Effector CD8-positive, alpha-beta T cell (primary cell): ENCODE measurements around the gene TMEM184C.

ENCODE experiments used
- DNase-seq: peaks from one replicate; lab custom pipeline; 2025; lab: John Stamatoyannopoulos, UW
- total RNA-seq, 4 experiments: gene quantifications; one replicate each; lab custom pipeline; 2026; lab: John Stamatoyannopoulos, UW

Gene TMEM184C
- total RNA-seq = 41.4 to 60.7 (median 53.0) reads per million in 4 experiments

DNA sequence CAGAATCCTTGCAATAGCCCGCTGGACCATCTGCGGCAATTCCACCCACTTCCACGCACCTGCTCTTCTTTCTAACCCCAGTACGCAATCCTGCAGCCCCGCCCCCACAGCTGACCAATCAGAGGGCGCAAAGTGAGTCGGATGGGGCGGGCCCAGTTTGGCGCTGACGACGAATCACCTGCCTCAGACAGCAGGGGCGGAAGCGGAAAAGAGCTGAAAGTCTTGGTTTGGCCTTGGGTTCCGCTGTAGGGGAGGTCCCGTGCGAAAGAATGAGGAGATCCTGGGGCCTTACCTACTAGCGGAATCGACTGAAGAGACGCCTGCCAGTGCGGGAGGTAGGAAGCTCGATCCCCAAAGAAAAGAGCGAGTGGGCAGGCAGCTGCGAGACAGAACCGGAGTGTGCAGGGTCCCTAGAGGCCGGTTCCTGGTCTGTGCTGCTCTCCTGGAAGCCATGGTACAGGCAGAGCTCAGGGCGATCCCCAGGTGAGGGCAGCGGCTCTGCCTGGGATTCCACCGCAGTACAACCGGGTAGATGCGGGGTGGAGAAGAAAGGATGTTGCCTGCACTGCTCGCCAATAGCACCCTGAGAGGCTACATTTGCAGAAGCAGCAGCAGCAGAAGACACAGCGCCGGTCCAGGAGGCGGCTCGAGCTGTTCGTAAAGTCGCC is at the start of gene TMEM184C:
Gene TMEM184C, plus strand, starts transcription at position 225 of the 668 bp plus-strand sequence. CDS start 560 bp downstream, outside the sequence.
- DNase-seq = peak; percentile 98

DNA sequence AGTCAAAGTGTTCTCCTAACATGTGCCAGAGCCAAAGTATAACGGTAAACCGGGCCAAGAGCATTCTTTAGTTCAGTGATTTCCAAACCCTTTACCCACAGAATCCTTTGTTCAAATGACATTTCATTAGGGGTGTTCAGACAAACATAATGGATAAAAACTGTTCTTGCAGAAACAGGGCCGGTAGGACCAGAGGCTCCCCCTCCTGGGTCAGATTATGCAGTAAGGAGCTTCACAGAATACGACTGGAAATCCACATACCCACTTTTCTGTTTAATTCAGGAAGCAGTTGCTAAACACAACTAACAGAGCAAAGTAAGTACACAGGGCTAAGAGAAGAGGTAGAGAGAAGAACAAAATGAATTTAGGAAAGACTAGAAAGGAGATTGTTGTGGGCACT is 46.6 kb upstream of the TMEM184C start:
- no peak for DNase-seq

DNA sequence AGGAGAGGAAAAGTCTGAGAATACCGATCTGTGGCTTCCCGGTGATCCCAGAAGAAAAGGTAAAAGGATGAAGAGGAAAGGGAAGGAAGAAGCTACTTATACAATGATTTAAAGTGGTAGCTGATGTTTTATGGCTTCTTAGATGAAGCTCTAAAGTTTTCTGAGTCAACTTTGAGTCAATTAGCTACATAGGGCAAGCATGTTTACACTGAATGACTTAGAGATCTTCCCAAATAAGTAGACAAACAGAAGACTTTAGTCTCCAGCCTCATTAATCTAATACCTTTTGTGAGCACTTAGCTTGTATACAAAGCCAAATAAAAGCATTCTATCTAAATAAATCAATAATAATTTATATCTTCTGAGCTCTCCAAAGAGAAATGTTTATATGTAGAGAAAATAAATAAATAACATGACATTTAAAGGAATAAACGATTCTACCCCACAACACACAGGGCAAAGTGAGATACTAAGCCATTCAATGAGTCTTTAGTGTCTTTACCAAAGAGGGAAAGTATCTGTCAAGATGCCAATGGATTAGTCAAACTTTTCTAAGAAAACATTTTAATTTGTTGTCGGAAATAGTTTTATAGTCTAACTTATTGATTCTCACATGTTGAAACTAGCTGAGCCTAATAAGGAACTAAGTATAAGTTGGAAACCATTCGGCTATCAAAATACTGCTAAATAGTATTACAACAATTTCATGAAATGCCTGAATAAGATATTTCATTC is 46.0 kb upstream of the TMEM184C start:
- no peak for DNase-seq

DNA sequence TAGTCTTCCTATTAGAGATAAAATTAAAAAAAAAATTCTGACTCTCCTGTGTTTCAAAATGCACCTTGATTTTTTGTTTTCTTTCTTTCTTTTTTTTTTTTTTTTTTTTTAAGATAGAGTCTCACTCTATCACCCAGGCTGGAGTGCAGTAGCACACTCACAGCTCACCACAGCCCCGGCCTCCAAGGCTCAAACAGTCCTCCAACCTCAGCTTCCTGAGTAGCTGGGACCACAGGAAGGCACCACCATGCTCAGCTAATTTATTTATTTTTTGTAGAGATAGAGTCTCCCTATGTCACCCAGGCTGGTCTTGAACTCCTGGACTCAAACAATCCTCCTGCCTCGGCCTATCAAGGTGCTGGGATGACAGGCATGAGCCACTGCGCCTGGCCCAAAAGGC is 41.1 kb upstream of the TMEM184C start:
- DNase-seq = no peak

DNA sequence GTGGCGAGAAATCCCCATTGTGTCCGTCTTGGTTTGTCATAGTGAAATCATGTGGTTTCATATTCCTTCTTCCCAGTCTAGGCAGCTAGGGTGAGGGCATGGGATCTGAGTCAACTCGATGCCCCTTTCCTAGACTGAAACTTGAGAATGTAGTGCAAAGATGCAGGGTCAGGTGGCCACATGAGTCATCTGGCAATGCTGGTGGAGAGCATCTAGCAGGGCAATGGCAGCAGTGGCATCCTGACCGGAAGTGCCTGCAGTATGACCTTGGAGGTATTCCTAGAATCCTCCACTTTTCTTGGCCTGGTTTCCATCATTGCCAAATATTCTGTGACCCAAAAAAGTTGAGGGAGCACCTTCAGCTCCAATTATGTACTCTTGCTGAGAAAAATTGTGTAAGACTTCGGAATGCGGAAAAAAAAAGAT is 39.1 kb upstream of the TMEM184C start:
- DNase-seq = no peak

DNA sequence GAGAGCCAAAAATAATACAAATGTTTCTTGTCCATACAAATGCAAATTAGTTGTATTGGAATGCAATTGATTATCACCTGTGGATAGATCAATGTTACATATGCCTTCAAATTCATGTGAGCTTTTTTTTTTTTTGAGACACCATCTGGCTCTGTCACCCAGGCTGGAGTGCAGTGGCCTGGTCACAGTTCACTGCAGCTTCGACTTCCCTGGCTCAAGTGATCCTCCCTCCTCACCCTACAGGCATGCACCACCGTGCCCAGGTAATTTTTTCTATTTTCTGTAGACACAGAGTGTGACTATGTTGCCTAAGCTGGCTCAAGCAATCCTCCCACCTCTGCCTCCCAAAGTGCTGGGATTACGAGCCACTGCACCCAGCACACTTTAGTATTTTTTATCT is 38.6 kb upstream of the TMEM184C start:
- no peak for DNase-seq

DNA sequence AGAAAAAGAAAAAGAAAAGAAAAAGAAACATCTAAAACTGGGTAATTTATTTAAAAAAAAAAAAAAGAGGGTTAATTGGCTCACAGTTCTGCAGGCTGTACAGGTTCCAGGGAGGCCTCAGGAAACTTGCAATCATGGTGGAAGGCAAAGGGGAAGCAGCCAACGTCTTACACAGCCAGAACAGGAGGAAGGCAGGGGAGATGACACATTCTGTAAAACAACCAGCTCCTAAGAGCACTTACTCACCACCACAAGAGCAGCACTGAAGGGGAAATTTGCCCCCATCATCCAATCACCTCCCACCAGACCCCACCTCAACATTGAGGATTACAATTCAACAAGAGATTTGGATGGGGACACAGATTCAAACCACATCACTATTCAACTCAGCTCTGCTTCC is 36.8 kb upstream of the TMEM184C start:
- no peak for DNase-seq

DNA sequence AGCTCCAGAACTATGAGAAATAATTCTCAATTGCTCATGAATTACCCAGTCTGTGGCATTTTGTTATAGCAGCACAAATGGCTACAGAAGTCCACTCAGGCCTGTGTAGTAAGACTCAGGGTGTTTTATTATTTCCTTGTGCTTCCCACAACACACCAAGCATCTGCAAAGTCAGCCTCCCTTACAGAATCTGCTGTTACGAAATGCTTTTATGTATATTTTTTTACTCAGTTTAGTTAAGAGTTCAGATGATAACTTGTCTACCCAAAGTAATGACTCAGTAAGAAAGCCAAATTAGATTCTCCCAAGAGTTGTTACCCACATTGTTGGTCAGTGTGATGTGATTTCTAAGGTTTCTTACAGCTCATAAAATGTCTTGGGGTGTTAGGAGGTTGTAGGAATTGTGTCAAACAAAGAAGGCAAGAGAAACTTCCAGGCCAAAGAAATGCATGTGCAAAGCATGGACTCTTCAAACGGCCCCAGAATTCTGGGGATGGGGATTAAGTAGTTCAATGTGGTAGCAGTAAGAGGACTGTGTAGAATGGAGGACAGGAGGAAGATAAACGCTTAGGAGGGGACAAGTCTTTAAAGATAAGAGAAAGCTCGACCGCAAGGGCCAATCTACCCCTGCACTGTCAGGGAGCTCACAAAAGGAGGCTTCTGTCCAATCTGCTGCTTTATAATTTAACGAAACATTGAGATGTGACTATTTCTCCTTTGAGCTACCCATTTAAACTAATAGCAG is 35.4 kb upstream of the TMEM184C start:
- DNase-seq = no peak

DNA sequence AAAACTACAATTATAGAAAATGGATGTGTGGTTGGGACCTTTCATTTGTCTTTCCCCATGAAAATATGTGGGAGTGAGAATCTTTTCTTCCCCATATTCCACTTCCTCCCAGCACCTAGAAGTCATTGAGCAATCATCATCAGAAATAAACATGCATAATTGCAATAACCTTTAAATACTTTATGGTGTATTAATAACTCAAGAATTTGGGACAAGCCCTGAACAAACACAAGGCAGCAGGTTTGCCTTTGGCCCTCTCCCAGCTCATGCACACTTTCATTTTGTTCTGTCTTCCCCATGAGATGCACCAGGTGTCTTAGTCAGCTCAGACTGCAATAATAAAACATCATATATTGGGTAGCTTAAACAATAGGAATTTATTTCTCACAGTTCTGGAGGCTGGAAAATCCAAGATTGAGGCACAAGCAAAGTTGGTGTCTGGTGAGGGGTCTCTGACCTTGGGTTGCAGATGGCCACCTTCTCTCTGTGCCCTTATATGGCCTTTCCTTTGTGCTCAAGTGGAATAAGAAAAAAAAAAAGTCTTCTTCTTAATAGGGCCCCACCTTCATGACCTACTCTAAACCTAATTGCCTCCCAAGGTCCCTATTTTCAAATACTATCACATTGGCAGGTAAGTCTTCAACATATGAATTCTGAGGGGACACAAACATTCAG is 34.7 kb upstream of the TMEM184C start:
- DNase-seq = no peak

DNA sequence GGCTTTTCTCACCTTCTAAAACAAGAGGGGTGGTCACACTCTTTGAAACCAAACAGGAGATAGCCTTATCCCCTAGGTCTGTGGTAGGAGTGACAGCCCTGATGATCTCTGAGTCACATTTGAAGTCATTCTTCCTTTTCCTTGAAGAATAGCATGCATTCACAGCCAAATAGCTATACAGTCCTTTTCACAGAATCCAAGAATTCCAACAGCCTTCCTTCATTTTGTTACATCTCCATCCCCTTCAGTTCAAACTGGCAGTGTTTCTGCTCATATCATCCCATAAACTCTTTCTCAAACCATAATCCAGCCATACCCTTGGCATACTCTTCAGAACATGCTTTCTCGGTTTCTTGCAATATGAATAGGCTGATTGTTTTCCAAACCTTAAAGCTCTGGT is 33.3 kb upstream of the TMEM184C start:
- DNase-seq = no peak

DNA sequence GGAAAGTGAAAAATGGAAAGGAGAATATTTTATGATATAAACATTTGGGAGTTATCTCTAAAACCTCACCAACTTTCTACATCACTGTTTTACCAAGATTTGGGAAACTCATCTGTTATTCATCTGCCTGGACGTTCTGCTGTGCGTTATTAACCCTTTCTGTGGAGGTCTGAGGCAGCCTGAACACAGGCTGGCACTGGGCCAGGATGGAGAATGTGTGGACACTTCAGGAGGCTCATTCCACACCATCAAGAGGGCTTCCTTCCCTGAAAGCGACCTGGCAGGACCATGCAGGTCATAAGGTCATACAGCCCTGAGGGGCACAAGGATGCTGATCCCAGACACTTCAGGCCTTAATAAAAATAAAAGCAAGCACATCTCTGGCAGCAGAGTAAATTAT is 31.2 kb upstream of the TMEM184C start:
- DNase-seq = no peak

DNA sequence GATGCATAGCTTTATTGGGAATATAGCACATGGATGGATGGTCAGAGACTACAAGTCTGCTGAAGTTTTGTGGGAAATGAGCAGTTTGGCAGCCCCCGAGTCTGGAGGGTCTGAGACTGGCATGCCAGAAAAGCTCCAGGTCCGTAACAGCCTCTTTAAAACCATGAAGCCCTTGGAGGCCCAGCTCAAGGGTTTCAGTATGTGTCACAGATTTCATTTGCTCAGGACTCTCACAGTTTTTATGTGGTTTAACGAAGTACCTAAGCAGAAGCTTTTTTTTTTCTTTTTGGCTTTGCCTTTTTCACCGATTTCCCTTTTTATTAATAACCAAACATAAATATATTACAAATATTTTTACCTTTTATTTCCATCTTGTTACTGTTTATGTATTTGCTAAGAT is 30.6 kb upstream of the TMEM184C start:
- no peak for DNase-seq

DNA sequence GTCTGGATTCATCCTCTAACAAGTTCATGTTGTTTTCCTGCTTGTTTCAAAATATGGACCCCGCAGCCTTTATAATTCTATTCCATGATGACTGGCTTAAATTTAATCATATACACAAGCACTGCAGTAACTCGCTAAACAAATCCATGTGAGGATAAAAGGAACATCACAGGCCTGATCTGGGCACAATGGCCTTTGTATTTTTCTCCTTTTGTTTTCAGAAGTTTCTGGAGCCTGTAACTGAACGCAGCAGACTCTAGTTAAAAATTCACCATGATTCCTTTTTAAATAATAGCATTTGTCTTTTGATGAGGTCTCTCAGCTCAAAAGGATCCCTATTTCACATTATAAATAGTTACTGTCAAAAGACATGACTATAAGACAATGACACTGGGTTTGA is 30.2 kb upstream of the TMEM184C start:
- no peak for DNase-seq

DNA sequence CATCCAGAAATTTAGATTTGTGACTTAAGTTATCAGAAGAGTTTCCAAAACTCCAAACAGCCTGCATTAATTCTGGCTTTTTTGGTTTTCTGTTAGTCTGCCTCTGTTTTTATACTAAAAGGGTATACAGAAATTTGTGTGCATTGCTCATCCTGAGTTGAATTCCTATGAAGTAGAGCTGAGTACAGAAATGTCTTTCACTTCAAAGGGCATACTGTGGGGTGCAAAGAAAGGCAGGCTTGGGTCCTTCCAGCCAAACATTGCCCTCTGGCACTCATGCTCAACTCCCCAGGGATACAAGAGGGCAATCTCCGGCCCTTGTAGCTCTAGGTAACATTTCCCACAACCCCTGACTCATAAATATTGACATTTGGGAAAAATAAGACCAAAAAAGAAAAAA is 27.6 kb upstream of the TMEM184C start:
- DNase-seq = no peak

DNA sequence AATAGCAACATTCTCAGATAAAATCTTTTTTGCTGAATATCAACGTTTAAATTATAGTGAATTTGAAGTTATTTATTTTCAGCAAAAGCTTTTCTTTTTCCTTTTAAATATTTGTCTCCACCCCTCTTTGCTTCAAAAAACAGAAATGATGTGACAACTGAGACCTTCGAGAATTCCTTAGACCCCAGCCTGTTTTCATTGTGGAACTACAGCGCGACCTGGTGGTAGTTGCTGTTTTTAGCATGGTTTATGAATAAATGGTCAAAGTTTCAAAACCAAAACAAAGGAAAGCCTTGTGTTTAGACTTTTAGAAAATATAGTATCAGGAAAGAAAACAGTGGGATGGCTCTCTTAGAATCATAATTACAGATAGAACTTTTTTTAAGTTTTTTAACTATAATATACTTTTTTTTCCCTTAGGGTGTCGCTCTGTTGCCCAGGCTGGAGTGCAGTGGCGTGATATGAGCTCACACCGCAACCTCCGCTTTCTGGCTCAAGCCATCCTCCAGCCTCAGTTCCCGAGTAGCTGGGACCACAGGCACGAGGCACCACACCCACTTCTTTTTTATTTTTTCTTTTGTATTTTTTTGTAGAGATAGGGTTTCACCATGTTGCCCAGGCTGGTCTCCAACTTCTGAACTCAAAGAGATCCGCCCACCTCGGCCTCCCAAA is 26.8 kb upstream of the TMEM184C start:
- DNase-seq = peak; percentile 1

DNA sequence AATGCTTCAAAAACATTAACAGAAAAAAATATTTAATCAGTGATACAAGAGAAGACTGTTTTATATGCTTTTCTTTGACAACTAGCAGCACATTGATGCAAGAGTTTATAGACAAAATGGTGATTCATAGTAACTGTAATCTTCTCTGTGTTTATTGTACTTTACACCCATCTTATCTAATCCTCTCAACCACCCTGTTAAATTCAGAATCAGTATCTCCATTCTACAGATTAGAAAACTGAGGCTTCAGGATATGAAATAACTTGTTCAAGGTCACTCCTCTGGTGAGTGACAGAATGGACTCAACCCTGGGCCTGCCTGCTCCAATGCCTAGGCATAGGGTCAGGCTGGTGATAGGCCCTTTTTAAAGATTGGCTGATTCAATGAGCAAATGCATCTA is 26.1 kb upstream of the TMEM184C start:
- DNase-seq = no peak

DNA sequence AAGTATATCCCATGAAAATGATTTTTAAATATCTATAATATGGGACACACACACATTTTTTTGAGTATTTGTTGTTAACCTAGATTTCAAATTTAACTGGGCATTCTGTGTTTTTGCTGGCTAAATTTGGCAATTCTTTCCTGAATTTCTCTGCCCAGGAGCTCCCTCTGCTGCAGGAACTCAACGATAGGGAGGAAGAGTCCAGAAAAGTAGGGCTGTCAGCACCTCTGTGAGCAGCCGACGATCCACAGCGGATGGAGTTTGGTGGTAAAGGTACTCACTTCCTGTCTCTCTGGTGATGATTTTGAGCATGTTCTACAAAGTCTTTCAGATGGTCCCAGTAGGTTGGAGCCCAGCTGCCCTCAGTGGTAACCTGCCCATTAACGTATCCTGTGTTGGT is 23.1 kb upstream of the TMEM184C start:
- no peak for DNase-seq

DNA sequence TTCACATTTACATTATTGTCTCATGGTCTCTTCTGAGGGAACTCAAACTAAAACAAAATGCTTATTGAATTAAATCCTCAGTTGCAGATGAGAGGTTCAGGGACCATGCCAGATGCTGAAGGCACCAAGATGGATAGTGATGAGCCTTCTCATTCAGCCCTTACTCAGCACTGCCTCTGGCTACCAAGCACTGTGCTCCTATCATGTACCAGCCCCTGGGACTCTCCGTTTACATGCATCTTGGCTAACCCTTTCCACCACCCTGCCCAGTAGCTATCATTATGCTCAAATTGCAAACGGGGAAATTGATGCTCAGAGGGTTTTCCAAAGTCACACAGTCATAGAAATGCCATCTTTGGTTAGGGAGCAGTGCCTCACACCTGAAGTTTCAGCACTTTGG is 22.6 kb upstream of the TMEM184C start:
- no peak for DNase-seq

DNA sequence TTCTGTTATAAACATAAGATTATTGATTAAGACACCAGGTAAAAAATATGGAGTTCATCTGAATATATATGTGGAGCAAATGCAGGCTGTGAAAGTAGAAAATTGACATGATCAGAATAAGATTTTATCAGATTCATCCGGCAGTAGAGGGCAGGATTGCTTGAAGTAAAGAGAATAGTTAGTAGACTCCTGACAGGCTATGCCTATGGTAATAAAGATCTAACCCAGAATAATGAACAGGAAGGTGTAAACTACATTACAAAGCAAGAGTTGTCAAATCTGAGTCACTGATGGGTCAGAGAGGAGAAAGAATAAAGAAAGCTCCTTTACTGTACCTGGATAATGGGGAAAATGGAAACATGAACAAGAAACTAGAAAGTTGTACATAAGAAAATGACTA is 20.8 kb upstream of the TMEM184C start:
- no peak for DNase-seq

DNA sequence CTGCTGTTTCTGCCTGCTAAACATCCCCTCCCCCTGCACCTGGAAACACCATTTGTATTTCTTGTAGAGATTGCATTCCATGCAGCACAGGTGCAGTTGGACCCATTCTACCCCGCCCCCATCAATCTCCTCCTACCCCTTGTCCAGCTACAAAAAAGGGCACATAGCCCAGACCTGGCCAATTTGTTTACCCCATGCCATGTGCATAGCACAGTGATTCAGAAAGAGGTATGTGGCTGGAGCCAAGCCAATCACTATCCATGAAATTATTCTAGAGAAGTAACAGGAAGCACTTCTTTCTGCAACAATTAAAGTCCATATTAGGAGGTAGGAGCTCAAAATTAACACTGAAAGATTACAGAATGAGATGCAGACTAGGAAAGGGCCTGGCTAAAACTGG is 20.2 kb upstream of the TMEM184C start:
- no peak for DNase-seq

DNA sequence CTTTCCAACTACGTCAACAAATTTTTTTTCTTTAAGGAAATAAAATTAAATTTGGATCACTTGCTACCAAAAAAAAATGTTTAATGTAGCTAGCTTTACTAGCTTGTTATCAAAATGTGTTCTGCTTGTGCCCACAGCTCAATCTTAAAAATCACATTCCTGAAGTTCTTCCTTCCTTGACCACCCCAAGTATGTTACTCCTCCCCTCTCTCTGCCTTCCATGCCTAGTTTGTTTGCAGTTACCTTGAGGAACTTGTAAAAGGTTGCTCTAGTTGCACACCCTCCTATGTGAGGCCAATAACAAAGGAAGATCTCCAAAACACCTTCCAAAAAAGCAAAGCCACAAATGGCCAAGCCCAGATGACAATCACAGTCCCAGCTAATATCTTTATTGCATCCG is 19.6 kb upstream of the TMEM184C start:
- DNase-seq = no peak

DNA sequence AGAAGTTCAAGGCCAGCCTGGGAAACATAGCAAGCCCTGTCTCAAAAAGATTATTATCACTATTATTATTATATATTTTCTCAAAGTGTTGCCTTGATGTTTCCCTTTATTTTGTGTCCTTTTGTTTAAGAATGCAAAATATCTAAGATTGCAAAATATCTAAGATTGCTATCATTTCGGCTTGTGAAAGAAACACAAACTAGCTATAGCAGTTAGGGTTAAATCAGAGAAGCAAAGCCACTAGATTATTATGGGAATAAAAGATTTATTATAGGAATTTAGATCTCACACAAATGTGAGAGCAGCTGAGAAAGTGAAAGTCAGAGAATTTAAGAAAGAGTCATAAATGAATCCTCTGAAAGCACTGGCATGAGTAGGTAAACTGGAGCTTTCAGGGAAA is 18.0 kb upstream of the TMEM184C start:
- DNase-seq = no peak
